Inferior parietal cortex (tissue), 1 donor: ENCODE data around the gene MOCOS.

ENCODE experiments used
- DNase-seq: peaks from one replicate; pipeline ENCODE4 v3.0.0-alpha.2; 2016; ENCODE audit errors: extremely low spot score

MOCOS gene

DNA sequence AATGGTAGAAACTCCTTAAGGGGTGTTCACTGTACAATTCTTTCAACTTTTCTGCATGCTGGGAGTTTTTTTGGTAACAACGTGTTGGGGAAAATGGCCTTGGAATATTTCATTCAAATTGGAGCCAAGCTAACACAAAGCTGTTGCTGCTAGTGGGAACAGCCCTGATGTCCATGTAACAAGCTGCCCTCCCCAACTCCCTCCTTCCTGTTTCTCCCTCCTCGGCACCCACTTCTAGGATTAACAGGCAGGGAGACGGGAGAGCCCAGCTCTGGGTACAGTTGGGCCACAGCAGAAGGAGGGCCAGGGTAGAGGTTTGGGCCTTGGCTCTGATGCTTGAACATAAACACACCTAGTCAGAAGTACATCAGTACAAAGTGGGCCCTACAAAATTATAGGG is 9.4 kb upstream of the MOCOS start:
- no peak for DNase-seq

DNA sequence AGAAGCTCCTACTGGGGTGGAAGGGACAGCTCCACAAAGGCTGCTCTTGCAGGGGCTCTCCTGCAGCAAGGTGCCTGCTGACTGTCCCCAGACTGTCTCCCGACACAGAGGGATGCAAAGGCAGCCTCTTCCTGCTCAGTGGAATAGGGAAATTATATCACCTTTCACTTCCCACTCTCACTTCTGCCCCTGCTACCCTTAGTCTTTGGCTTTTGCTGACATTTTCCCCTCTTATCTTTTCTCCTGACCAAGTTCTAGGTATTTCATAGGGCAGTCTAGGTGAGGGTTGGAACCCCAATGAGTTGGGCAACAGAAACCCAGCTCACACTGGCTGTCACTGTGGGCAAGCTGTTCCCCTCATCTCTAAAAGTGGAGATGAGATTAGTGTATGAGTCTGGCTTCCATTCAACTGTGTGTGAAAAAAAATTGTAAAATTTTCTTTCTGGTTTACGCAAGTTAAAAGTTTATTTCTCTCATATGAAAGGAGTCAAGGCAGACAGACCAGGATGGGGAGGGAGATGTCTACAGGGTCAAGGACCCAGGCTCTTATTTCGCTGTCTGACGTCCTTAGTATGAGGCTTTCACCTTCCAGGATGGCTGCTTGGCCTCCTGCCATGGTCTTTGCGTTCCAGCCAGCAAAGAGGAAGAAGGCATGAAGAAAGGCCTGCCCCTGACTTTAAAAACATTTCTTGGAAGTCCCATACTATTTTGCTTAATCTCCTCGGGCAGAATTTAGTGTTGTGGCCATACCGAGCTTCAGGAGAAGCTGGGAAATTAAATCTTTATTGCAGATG is 7.5 kb upstream of the MOCOS start:
- DNase-seq = peak; percentile 49

DNA sequence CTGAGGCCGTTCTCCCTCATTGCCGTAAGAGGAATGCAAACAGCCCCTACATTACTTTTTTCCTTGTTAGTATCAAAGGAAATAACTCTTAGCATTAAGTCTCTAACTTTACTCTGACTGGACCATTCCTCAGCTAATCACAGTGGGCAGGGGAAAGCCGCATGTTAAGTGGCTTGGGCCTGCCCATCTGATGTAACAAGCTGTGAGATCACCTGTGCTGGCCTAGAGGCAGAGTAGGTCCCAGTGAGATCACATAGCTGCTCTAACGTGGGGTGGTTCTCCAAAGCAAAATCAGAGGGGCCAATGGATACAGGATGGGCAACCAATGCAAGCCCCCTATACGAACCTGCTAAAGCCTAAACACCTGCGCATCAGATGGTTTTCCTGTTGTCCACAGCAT is 5.9 kb upstream of the MOCOS start:
- no peak for DNase-seq

DNA sequence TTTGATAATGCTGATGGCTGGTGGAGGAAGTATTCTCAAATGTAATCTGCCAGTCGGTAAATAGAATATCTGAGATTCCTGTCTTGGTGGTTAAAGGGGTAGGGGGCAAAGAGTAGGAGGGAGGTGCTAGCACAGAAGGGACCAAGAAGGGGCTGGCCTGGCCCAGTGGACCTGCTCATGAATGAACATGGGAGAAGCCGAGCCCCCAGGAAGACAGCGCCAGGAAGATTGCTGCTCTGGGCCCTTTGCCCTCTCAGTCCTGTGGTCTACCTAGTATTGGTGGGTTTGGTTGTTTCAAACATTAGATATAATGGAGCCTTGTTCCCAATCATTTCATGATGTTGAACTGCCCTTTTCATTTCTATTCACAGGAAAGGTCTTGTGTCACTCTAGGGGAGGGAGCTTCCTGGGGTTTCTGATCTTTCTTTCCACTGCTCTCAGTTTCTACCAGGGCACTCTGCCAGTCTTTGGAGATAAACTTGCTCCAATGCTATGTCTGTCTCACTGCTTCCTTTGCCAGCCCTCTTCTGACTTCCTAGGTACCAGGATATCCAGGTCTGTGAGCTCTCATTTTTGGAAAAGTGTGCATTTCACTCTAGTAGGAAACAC is 5.3 kb upstream of the MOCOS start:
- DNase-seq = no peak

DNA sequence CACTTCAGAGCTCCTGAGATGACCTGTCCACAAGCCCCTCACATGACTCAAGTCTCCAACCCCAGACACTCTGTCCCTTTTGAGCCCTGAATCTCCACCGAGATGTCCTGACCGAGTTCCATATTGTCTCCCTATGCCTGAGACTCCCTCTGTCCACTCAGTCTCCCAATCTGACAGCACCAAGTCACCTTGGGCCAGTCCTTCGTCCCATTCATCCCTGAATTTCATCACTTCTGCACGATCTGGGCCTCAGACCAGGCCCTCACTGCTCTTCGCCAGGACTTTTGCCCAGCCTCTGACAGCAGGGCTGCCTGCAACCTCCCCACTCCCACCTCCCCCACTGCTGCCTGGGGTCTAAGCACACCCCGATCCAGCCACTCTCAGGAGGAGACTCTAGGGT is 4.3 kb upstream of the MOCOS start:
- no peak for DNase-seq

DNA sequence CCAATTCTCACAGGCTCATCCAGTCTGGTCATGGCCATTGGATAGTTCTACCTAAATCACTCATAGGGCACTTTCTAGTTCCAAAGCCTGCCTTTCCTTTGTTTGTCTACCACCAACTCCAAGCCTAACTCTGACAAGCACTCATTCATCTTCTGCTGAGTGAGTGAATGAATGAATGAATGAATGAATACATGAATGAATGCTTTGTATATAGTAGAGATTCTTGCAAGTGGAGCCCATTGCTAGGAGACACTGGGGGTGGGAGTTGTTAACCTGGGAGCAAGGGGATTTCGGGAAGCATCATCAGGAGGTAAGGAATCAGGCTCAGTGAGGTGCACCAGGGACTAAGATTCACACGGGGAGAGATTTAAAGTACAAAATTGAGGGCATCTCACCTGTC is 3.3 kb upstream of the MOCOS start:
- DNase-seq = no peak

DNA sequence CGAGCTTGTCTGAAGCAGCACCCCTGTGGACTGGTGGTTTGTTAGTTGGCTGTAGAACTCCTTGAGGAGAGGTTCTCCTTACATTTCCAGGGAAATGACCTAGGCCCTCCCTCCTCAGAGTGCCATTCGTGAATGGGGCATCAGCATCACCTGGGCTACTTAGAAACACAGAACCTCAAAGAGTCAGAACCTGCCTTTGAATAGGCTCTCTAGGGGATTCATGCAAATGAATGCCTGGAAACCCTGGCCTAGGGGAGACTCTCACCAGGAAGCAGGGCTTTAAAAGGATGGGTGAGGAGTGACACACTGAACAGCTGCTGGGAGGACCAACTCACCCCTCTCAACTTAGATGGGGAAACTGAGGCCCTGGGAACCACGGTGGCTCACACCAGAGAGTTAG is 2.1 kb upstream of the MOCOS start:
- DNase-seq = no peak

DNA sequence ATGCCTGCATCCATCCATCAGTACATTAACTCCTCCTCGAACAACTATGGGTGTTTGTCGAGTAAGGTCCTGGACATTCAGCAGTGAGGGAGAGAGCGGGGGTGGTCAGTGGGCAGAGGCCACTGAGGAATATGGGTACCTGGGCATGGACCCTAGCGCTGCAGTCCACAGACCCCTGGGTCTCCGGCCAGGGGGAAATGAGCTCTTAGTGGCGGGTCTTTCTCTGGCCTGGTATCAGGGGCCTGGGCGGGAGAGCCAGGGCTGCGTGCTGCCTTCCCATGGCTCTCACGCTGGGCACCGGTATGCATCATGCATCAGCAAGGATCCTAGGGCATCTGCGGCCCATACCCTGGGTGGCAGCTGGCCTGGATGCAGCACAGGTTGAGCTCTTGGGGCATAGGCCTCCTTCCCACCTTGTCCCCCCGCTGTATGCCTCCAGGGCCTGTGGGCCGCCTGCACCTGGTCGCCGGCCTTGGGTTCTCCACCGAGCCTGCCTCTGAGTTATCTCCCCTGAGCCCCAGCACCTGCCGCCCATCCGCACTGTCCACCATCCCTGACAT is 1.3 kb upstream of the MOCOS start:
- DNase-seq = no peak

DNA sequence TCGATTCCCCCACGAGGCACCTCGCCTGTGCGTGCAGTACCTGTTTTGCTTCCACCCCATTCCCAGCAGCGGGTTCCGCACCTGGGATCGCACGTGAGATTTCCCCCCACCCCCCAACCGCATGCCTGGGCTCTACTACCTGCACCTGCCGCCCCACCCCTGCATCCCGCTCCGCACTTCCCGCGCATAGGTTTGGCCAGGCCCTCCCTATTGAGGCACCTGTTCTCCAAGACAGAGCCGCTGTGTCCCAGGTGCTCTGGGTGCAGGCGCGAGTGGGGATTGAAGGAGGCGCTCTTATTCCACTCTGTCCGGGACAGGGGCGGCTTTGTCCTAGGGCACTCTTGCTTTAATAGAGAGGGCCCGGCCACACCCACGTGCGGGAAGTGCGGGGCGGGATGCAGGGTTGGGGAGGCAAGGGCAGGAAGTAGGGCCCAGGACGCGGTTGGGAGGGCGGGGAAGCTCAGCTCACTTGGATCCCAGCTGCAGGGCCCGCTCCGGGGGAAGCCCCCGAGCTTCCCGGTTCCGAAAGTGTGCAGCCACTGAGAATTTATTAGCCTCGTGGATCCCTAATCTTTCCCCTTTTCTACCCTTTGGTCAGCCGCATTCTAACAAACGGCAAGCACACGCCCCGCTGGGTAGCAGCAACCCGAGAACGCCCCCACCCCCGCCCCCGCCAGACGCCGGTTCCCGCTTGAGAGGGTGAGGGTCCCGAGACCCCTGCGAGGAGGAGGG is 670 bp upstream of the MOCOS start:
- no peak for DNase-seq

DNA sequence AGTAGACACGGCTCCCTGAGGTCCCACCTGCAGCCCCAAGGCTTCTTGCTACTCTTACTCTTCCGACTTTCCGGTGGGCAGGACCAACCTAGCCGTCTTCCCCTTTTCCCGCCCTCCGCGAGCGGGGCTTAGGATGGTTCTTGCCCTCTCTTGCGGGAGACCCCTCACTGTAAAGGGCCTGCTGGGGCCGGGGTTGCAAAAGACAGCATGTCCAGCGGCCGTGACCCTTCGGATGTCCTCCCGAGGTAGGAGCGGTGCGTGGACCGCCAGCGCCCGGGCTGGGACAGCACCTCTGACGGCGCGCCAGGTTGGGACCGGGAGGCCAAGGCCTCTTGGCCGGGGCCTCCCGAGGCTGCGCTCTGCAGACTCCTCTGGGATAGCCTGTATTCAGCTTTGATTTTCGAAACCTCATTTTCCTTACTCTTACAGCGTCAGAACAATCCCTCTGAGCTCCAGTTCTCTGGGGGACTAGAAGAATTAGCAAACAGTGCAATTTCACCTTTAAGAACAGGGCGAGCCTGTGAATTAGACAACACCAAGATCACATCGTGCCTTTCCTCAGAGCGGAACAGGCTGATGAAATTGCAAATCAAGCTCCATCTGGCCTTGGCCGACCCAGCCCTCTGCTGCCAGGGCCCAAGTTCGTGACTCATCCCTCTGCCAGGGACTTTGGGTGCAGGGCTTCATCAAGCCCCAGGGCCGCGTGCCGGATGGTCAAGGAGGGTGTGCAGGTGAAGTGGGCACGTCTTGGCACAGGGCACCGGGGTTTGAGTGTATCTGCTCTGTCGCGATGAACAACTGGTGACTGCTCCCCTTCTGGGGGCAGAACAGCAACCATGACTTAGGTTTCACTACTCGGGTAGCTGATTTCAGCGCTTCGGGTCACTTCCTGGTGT is 777 bp downstream of the MOCOS start:
- DNase-seq = no peak

DNA sequence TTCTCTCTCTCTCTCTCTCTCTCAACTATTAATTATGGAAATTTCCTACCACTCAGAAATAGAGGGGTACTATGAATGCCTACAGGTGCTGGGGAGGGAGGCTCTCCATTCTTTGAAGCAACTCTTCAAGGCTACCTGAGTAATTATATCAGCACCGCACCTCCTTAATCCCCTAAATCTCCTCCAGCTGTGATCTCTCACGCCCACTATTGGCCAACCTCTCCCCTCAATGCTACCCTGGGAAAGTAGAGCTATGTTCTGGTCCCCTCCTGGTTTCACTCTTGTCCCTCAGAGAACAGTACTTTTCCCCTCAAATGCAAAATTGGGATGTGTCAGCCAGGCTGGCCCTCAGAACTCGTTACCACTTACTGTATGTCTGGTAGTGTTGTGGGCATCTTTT is 1.6 kb downstream of the MOCOS start:
- DNase-seq = no peak

DNA sequence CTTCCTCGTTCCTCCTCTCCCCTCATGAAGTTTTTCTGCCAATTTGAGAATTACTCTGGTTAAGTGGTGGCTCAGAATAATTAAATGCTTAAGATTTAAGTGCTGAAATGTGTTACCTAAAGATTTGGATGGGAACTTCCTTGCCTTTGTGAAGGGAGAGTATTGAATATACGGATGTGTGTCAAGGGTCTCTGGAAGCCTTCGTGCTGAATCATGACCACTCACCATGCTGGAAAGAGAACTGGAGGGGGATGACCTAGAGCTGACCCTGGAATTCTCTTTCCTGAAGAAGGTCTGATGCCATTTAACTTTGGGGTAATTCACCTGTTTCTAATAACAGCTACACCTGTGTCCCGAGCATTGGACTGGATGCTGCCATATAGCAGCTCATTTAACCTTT is 2.2 kb downstream of the MOCOS start:
- no peak for DNase-seq

DNA sequence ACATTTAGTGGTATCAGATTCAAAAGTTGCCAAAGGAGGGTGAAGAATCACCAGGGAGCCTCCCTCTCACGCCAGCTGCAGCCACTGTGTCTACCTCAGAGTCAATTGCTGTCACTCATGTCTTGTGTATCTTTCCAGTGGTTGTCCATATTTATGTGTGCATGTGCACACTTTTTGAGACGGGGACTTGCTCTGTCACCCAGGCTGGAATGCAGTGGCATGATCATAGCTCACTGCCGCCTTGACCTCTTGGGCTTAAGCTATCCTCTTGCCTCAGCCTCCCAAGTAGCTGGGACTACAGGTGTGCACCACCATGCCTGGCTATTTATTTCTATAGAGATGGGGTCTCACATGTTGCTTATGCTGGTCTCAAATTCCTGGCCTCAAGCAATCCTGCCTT is 4.0 kb downstream of the MOCOS start:
- DNase-seq = no peak

DNA sequence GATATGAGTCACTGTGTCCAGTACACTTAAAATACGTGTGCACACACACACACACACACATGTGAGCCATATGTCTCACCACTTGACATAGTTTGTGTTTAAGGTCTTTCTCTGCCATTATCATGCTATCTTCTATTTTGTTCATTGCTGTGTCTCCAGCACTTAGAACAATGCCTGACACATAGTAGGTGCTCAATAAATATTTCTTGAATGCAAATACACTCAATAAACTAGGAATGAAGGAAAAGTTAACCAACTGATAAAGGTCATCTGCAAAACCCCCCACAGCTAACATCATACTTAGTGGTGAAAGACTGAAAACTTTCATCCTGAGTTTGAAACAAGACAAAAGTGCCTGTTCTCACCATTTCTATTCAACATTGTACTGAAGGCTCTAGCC is 4.4 kb downstream of the MOCOS start:
- no peak for DNase-seq

DNA sequence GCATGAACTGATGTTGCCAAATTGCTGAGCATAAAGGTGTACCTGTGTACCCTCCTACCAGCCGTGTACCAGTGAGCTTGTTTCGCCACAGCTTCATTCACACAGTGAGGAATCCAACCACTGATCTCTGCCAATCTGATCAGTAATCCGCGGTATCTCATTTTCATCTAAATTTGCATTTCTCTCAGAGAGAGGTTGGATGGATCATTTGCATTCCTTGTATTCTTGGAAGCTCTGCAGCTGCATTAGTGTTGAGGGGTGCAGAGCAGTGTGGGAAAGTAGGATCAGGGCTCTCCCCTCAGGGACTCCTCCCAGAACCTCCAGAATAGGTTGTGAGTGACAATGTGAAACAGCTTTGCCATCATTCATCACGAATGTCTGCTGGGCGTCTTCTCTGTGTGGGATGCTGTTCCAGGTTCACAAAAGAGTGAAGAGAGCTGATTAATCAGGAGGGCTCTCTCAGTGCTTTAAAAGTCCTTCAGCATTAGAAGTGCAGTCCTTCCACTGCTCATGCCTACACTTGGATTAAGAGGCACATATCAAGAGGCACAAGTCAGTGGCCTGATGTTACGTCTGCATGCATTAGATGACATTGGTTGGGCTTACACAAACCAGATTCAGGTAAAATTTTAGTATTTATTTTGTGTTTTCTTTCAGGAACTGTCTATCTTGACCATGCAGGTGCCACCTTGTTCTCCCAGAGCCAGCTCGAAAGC is 7.5 kb downstream of the MOCOS start:
- no peak for DNase-seq

DNA sequence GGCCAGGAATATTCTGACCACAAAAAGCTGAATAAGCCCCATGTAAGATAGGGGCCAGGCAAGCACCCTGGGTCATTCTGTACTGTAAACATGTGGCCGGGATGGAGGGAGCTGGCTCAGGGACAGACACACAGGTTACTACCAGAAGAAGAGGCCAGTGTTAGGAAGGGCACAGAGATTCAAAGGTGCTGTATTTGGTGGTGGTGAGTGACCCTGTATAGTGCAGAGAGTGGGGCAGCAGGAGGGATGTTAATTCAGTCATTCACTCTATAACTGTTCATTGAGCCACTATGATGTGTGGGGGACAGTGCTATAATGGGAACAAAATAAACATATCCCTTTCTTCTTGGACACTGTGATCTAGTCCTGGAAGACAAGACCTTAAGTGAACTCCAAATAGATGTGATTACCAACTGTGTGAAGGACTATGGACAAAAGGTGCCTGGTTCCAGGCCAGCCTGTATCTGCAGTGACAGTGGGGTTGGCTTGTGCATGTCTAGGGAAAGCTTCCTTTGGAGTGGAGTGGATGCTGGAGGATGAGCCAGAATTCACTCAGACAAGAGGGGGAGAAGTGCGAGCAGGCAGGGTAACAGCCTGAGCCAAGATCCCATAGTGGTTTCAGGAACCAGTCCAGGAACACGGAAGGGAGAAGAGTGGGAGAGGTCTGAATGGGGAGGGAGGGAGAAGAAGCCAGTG is 8.3 kb downstream of the MOCOS start:
- DNase-seq = no peak

DNA sequence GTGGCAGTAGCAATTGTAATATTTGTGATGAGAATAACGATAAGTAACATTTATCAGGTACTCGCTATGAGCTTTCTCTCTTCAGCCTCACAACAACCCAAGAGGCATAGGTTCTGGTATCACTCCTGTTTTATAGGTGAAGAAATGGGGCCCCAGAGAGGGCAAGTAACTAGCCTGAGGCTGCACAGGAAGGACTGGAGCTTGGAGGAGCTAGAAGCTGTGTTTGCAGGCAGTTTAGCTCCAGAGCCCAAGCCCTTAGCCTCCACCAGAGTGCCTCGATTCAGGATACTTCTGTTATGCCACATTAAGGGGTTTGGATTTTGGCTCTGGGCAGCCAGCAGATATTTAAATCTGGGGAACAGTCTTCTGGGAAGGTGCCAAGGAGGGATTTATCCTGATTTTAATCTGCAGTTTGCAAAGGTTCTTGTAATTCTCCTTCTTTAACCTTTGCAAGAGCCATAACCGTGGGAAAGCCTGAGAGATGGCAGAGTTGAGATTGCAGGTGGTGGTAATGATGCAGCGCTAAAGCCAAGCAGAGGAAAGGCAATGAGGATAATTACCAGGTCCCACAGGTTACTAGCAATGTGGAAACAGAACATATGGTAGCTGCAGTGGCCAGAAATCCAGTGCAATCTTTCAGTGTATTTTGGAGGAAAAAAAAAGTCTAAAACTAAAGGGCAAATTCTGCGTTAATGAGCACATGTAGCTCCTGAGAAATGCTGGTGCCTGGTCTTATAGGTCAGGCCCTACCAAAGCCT is 9.1 kb downstream of the MOCOS start:
- DNase-seq = no peak

DNA sequence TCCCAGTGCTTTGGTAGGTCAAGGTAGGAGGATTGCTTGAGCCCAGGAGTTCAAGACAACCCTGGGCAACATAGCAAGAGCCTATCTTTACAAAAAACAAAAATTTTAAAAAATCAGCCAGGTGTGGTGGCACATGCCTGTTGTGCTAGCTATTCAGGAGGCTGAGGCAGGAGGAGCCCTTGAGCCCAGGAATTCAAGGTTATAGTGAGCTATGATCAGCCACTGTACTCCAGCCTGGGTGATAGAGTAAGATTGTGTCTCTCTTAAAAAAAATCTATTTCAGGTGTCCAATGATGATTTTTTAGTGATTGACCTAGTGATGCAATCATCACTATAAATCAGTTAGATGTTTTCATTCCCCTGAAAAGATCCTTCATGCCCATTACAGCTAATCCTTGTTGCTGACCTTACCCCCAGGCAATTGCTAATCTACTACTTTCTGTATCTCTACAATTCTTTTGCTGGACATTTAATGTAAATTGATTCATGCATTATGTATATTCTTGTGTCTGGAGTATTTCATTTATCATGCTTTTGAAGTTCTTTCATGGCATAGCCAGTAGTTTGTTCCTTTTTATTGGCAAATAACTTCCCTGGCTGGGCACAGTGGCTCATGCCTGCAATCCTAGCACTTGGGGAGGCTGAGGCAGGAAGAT is 10.3 kb downstream of the MOCOS start:
- no peak for DNase-seq

DNA sequence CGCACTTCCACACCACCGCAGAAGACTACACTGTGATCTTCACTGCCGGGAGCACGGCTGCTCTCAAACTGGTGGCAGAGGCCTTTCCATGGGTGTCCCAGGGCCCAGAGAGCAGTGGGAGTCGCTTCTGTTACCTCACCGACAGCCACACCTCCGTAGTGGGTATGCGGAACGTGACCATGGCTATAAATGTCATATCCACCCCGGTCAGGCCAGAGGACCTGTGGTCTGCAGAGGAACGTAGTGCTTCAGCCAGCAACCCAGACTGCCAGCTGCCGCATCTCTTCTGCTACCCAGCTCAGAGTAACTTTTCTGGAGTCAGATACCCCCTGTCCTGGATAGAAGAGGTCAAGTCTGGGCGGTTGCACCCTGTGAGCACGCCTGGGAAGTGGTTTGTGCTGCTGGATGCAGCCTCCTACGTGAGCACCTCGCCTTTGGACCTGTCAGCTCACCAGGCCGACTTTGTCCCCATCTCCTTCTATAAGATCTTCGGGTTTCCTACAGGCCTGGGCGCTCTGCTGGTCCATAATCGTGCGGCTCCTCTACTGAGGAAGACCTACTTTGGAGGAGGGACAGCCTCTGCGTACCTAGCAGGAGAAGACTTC is 12.5 kb downstream of the MOCOS start:
- no peak for DNase-seq
